BLaER1 (cell line): ENCODE data around the gene CCER1.

Source experiments
- H3K27ac ChIP-seq: shearing (Covaris generic); formaldehyde crosslinking; 2 replicates; pipeline ENCODE4 v1.8.1; 2022
- H3K27me3 ChIP-seq: shearing (Covaris generic); formaldehyde crosslinking; 2 replicates; pipeline ENCODE4 v1.8.1; 2022
- H3K36me3 ChIP-seq: shearing (Covaris generic); formaldehyde crosslinking; 2 replicates; pipeline ENCODE4 v1.8.1; 2022
- H3K4me1 ChIP-seq: shearing (Covaris generic); formaldehyde crosslinking; 2 replicates; pipeline ENCODE4 v1.8.1; 2022
- H3K4me2 ChIP-seq: shearing (Covaris generic); formaldehyde crosslinking; 2 replicates; pipeline ENCODE4 v1.8.1; 2022
- H3K4me3 ChIP-seq: shearing (Covaris generic); formaldehyde crosslinking; 2 replicates; pipeline ENCODE4 v1.8.1; 2022
- H3K9ac ChIP-seq: shearing (Covaris generic); formaldehyde crosslinking; 2 replicates; pipeline ENCODE4 v1.8.1; 2022
- H3K9me3 ChIP-seq: shearing (Covaris generic); formaldehyde crosslinking; 2 replicates; pipeline ENCODE4 v1.8.1; 2022
- H4K20me1 ChIP-seq: shearing (Covaris generic); formaldehyde crosslinking; 2 replicates; pipeline ENCODE4 v1.8.1; 2022
- Cebpa-rat ChIP-seq: shearing (Covaris generic); IDR thresholded peaks from 2 replicates; pipeline ENCODE4 v1.8.1; 2022

CCER1 gene

DNA sequence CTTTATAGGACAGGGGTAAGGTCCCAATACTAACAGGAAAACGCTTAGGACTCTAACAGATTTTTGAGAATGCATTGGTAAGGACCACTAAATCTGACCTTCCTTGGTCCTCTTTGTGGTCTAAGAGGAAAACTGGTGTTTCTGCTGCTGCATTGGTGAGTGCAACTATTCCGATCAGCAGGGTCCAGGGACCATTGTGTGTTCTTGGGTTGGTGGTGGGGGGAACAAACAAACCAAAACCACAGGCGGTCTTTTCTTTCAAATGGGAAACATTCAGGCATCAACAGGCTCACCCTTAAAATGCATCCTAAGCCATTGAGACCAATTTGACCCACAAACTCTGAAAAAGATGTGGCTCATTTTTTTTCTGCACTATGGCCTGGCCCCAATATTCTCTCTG, 29.1 kb upstream of the CCER1 start:
- no peaks in the 10 kb centered on the region for H3K36me3 ChIP-seq
- no peak overlapping the region for H3K4me3 ChIP-seq
- no peaks in the 10 kb centered on the region for H3K4me1 ChIP-seq
- no peaks in the 10 kb centered on the region for H3K27me3 ChIP-seq
- H4K20me1 ChIP-seq, result no peaks in the 10 kb centered on the region
- no peak overlapping the region for H3K27ac ChIP-seq
- TF ChIP-seq Cebpa-rat, result no peak
- H3K9me3 ChIP-seq, result no peaks in the 10 kb centered on the region
- no peak overlapping the region for H3K9ac ChIP-seq
- H3K4me2 ChIP-seq, result no peak overlapping the region

DNA sequence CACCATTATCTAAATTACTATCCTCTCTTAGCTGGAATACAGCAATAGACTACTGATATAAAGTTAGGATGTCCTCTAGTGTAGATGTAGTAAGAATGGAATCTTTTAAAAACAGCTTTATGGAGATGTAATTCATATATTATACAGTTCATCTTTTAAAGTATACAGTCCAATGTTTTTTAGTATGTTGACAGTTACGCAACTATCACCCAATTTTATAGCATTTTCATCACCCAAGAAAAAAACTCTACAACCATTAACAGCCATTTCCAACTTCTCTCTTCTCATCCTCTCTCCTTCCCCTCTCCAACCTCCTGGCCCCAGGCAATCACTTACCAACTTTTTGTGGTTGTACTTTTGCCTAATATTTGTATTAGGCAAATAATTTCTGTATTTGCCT, 27.2 kb upstream of the CCER1 start:
- no peaks in the 10 kb centered on the region for H3K27me3 ChIP-seq
- no peak overlapping the region for H3K27ac ChIP-seq
- no peaks in the 10 kb centered on the region for H3K9me3 ChIP-seq
- TF ChIP-seq Cebpa-rat, result no peak
- H3K4me1 ChIP-seq, result no peaks in the 10 kb centered on the region
- no peak overlapping the region for H3K4me3 ChIP-seq
- H4K20me1 ChIP-seq, result no peaks in the 10 kb centered on the region
- no peak overlapping the region for H3K9ac ChIP-seq
- H3K36me3 ChIP-seq, result no peaks in the 10 kb centered on the region
- no peak overlapping the region for H3K4me2 ChIP-seq

DNA sequence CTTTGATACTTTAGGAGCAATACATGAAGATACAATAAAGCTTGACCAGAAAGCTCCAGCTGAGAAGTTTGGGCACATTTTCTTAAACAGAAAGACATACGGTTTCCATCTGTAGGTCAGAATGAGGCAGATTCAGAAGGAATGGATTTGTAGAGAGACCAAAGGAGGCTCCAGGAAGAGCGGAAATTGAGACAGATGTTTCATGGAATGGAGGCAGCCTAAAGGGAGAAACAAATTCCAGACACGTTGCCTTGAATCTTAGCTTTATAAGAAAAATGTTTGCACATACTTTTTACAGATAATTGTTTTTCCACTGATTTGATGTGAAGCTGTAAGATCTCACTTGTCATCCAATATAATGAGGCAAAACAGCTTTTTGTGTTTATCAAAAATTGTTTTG, 25.0 kb upstream of the CCER1 start:
- no peak overlapping the region for H3K9ac ChIP-seq
- no peaks in the 10 kb centered on the region for H4K20me1 ChIP-seq
- H3K4me3 ChIP-seq, result no peak overlapping the region
- H3K27me3 ChIP-seq, result no peaks in the 10 kb centered on the region
- TF ChIP-seq Cebpa-rat, result no peak
- H3K27ac ChIP-seq, result no peak overlapping the region
- H3K36me3 ChIP-seq, result no peaks in the 10 kb centered on the region
- H3K9me3 ChIP-seq, result no peaks in the 10 kb centered on the region
- no peak overlapping the region for H3K4me2 ChIP-seq
- no peaks in the 10 kb centered on the region for H3K4me1 ChIP-seq

DNA sequence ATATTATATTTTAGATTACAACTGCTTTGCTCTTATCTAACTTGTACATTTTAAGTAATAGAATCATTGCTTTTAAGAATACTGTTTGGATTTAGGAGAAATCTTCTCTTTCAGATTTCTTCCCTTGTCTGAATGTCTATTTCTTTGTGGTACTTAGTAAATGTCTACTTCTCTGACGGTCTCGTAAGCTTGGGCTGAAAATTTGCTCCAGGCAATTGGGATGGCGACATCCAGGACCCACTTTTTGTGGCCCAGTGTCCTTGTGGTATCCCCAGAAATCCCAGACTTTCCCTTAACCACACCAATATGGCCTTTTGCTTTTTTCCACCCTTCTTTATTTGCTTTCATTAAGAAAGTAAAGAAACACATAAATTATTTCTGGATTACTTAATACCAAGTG, 24.0 kb upstream of the CCER1 start:
- Histone ChIP-seq H3K4me1 (no peaks in the 10 kb centered on the region), H4K20me1 (no peaks in the 10 kb centered on the region), H3K4me2 (no peak overlapping the region), H3K4me3 (no peak overlapping the region), H3K9me3 (no peaks in the 10 kb centered on the region), H3K27ac (no peak overlapping the region), H3K9ac (no peak overlapping the region), H3K27me3 (no peaks in the 10 kb centered on the region), H3K36me3 (no peaks in the 10 kb centered on the region)
- TF ChIP-seq Cebpa-rat, result no peak

DNA sequence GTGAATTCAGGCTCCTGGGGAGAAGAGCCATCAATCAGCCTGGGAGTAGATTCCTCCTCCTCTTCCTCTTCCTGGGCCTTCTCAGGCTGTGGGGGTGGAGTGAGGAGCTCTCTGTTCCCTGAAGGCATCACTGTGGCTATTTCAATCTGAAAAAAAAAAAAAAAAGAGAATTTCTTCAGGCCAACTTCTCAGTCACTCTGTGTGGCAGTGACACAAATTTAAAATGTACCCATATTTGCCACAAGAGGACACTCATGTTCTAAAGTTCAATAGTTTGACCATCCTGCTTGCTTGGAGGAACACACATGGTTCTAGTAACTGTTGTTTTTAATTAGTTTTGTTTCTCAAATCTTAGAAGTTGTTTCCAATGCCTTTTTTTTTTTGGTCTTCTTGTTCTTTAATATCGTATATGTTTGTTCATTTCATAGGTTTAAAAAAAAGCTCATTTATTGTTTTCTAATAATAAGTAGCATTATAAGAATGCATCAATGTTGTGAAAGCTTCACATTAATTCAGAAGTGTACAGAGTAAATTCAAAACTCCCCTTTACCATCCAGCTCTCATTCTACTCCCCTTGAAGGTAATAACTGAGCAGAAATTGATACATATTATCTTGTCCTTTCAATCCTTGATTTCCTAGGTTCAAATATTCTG, 23.3 kb upstream of the CCER1 start:
- no peaks in the 10 kb centered on the region for H4K20me1 ChIP-seq
- H3K4me3 ChIP-seq, result no peak overlapping the region
- no peaks in the 10 kb centered on the region for H3K36me3 ChIP-seq
- no peak overlapping the region for H3K4me2 ChIP-seq
- no peaks in the 10 kb centered on the region for H3K4me1 ChIP-seq
- no peaks in the 10 kb centered on the region for H3K27me3 ChIP-seq
- no peak overlapping the region for H3K9ac ChIP-seq
- no peak for TF ChIP-seq Cebpa-rat
- no peak overlapping the region for H3K27ac ChIP-seq
- no peaks in the 10 kb centered on the region for H3K9me3 ChIP-seq

DNA sequence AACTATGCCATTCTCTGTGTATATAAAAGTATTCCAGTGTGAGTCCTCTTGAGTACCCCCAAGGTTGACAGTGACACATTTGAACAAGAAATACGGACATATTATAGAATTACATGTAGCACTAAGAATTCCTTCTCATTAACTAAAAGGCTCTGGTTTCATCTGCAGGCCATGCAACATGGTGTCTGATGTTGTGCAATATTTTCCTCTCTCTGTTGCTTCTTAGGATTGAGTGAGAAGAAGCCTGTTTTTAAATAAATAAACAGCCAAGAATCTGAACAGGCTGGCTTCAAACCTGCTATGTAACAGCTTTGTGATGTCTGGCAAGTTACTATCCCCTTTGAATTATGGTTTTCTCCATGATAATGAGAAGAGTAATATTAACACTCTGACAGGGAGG, 22.2 kb upstream of the CCER1 start:
- Histone ChIP-seq H3K9ac (no peak overlapping the region), H3K4me1 (no peaks in the 10 kb centered on the region), H3K4me2 (no peak overlapping the region), H3K27me3 (no peaks in the 10 kb centered on the region), H3K4me3 (no peak overlapping the region), H3K27ac (no peak overlapping the region), H3K36me3 (no peaks in the 10 kb centered on the region), H4K20me1 (no peaks in the 10 kb centered on the region), H3K9me3 (no peaks in the 10 kb centered on the region)
- TF ChIP-seq Cebpa-rat, result no peak

DNA sequence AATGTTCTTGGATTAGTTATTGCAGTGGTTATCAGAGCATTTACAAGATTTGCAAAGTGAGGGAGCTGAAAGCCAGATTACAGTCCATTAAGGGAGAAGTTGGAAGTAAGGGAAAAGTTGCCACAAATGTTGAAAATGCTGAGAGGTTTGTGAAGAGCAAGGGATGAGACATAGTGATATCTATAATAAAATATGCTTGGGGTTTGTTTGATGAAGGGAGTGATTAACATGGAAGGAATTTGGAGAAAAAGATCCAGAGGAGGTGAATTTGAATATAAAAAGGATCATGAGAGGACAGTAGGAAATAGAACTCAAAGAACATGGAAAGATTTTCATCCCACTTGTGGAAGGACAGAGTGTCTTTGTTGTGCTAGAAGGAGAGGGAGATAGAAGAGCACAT, 19.3 kb upstream of the CCER1 start:
- H3K4me1 ChIP-seq, result no peaks in the 10 kb centered on the region
- H3K36me3 ChIP-seq, result no peaks in the 10 kb centered on the region
- H3K4me2 ChIP-seq, result no peak overlapping the region
- no peak overlapping the region for H3K9ac ChIP-seq
- H3K4me3 ChIP-seq, result no peak overlapping the region
- H3K27me3 ChIP-seq, result no peaks in the 10 kb centered on the region
- TF ChIP-seq Cebpa-rat, result no peak
- no peak overlapping the region for H3K27ac ChIP-seq
- no peaks in the 10 kb centered on the region for H4K20me1 ChIP-seq
- H3K9me3 ChIP-seq, result no peaks in the 10 kb centered on the region

DNA sequence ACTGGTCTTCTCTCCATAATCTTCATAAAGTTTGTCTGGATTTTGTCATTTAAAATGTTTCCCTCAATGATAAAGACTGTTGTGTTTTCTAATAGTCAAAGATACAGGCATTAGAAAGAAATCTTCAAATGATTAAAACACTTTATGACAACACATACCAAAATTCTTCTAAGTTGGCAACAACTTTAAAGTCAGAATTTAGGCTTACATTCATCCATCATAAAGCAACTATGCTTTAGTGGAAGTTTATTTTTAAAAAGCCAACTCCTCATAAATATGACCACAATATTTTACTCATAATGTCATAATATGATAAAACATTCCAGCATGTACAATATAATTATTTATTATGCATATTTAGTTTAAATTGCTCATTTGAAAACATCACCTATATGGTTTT, 17.2 kb upstream of the CCER1 start:
- no peaks in the 10 kb centered on the region for H3K27me3 ChIP-seq
- H3K9me3 ChIP-seq, result no peaks in the 10 kb centered on the region
- no peaks in the 10 kb centered on the region for H3K4me1 ChIP-seq
- H4K20me1 ChIP-seq, result no peaks in the 10 kb centered on the region
- H3K4me2 ChIP-seq, result no peak overlapping the region
- H3K9ac ChIP-seq, result no peak overlapping the region
- H3K4me3 ChIP-seq, result no peak overlapping the region
- no peak for TF ChIP-seq Cebpa-rat
- no peaks in the 10 kb centered on the region for H3K36me3 ChIP-seq
- no peak overlapping the region for H3K27ac ChIP-seq

DNA sequence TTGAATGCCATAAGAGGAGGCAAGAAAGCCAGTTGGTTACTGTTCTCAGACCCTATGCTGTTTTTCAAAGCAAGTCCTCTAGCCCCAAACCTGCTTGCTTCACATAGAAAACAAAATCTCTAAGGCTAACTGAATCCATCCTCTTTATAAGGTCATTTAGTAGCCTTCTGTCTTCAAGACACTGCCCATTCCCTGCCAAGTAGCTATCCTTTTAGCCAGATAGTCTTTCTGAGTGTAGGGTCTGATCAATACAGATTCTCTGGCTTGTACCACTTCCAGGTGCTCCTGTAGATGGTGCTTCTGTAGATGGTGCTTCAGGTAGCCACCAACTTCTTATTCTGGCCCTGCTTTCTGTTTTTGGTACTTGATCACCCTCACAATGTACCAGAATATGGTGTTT, 15.9 kb upstream of the CCER1 start:
- no peak overlapping the region for H3K9ac ChIP-seq
- no peaks in the 10 kb centered on the region for H3K36me3 ChIP-seq
- no peak overlapping the region for H3K4me2 ChIP-seq
- no peaks in the 10 kb centered on the region for H3K9me3 ChIP-seq
- H3K4me3 ChIP-seq, result no peak overlapping the region
- H3K4me1 ChIP-seq, result no peaks in the 10 kb centered on the region
- no peak overlapping the region for H3K27ac ChIP-seq
- no peak for TF ChIP-seq Cebpa-rat
- H3K27me3 ChIP-seq, result no peaks in the 10 kb centered on the region
- H4K20me1 ChIP-seq, result no peaks in the 10 kb centered on the region

DNA sequence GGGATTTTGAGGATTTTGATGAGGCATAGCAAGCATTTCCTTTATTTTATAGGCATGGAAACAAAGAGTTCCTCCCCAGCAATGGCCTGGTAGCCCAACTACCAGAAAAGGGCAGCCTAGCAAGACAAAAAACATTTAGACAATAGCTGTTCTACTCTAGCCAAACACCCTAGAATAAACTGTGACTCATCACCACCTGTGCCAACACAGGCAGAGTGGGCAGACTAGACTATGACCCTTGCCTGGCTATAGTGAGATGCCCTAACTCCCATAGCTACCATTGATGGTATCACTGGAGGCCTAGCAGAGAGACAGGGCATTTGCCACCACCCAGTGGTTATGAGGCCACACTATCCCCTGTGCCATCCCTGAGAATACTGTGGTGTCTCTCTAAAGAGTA, 15.5 kb upstream of the CCER1 start:
- H3K9ac ChIP-seq, result no peak overlapping the region
- no peak for TF ChIP-seq Cebpa-rat
- H3K4me2 ChIP-seq, result no peak overlapping the region
- H4K20me1 ChIP-seq, result no peaks in the 10 kb centered on the region
- no peak overlapping the region for H3K4me3 ChIP-seq
- no peaks in the 10 kb centered on the region for H3K36me3 ChIP-seq
- H3K9me3 ChIP-seq, result no peaks in the 10 kb centered on the region
- H3K27ac ChIP-seq, result no peak overlapping the region
- H3K4me1 ChIP-seq, result no peaks in the 10 kb centered on the region
- no peaks in the 10 kb centered on the region for H3K27me3 ChIP-seq

DNA sequence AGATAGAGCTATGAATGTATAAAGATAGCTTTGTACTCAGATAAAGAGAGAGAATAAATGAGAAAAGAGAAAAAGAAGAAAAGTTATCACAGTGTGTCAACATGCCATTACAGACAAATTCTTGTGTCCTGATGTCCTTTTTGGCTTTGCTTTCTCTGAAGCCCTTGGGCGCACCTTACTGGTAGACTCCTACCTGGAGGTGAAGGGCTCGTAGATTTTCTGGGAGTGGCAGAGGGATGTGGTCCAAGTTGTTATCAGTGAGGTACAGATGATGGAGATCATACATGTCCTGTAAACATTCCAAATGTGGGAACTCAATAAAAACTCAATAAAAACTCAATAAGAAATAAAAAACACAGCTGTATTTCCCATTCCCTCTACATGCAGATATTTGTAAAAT, 14.9 kb upstream of the CCER1 start:
- Histone ChIP-seq H3K9ac (no peak overlapping the region), H3K4me1 (no peaks in the 10 kb centered on the region), H3K4me2 (no peak overlapping the region), H4K20me1 (no peaks in the 10 kb centered on the region), H3K4me3 (no peak overlapping the region), H3K27ac (no peak overlapping the region), H3K36me3 (no peaks in the 10 kb centered on the region), H3K9me3 (no peaks in the 10 kb centered on the region), H3K27me3 (no peaks in the 10 kb centered on the region)
- no peak for TF ChIP-seq Cebpa-rat
